Subcutaneous adipose tissue (tissue), 4 donors: ENCODE measurements around the gene BSPH1. TPM values are rescaled to one million over a fixed set of nuclear protein-coding genes. Genes with fewer than 3 reads are reported as not detected.

Experiments used
- total RNA-seq, 4 donors: library from RNA; depleted of rRNA; stranded (reverse); fragments of >200 nt; gene quantifications; one replicate each; pipeline ENCODE4 v1.1.0, GENCODE V29; 2016
- TF ChIP-seq, protein P1 (sequence below): fragments of 450-650 bp; IDR thresholded peaks from one replicate; pipeline ENCODE4 v1.5.1; 2016; ENCODE audit warnings: low read depth, mild to moderate bottlenecking, control low read depth, antibody characterized with exemption, moderate library complexity

BSPH1 gene, protein sequence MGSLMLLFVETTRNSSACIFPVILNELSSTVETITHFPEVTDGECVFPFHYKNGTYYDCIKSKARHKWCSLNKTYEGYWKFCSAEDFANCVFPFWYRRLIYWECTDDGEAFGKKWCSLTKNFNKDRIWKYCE
- total RNA-seq = not detected

DNA sequence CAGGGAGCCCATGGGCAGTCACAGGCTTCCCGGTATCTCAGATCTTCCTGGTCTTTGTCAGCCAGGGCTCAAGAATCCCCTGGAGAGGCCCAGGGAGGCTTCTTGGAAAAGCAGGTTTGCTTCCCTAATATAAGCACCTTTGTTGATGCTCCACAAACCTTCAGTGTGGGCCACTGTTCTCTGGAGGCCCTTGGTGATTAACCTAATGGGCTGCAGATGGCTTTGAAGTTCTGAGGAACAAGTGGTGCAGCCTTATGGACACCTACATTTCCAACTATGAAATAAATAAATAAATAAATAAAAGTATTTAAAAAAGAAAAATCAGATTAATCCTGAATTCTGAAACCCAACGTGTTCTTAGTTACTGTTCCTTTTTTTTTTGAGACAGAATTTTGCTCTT, at the start of gene BSPH1:
Gene BSPH1, minus strand, starts transcription at position 101 of the 400 bp plus-strand sequence. Its CDS starts 89 bp downstream, at position 12.
- TF ChIP-seq, protein P1, sequence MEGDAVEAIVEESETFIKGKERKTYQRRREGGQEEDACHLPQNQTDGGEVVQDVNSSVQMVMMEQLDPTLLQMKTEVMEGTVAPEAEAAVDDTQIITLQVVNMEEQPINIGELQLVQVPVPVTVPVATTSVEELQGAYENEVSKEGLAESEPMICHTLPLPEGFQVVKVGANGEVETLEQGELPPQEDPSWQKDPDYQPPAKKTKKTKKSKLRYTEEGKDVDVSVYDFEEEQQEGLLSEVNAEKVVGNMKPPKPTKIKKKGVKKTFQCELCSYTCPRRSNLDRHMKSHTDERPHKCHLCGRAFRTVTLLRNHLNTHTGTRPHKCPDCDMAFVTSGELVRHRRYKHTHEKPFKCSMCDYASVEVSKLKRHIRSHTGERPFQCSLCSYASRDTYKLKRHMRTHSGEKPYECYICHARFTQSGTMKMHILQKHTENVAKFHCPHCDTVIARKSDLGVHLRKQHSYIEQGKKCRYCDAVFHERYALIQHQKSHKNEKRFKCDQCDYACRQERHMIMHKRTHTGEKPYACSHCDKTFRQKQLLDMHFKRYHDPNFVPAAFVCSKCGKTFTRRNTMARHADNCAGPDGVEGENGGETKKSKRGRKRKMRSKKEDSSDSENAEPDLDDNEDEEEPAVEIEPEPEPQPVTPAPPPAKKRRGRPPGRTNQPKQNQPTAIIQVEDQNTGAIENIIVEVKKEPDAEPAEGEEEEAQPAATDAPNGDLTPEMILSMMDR = no peak

DNA sequence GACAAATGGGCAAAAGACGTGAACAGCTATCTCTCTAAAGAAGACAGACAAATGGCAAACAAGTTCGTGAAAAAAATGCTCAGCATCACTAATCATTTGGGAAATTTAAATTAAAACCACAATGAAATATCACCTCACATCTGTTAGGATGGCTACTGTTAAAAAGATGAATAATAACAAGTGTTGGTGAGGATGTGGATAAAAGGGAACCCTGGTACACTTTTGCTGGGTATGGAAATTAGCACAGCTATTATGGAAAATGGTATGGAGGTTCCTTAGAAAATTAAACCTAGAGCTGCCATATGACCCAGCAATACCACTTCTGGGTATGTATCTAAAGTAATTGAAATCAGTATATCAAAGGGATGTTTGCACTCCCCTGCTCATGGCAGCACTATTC, 44.8 kb upstream of the BSPH1 start:
- TF ChIP-seq, protein P1 = no peak

DNA sequence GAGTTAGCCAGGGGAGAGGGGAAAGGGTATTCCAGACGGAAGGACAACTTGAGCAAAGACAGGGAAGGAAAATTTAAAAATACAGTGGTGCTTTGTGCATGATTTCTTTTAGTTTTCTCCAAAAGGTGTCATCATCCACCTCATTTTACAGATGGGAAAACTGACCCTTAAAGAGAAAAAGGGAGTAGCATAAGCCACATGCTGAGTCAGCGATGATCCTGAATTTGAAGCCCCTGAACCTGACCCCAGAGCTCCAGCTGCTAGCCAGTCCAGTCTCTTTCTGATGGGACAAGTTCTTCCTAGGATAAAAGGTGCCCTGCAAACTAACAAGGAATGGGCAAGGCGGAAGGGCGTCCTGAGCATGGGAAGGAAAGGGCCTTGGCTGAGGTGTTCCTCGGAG, 41.6 kb upstream of the BSPH1 start:
- TF ChIP-seq, protein P1 = no peak

DNA sequence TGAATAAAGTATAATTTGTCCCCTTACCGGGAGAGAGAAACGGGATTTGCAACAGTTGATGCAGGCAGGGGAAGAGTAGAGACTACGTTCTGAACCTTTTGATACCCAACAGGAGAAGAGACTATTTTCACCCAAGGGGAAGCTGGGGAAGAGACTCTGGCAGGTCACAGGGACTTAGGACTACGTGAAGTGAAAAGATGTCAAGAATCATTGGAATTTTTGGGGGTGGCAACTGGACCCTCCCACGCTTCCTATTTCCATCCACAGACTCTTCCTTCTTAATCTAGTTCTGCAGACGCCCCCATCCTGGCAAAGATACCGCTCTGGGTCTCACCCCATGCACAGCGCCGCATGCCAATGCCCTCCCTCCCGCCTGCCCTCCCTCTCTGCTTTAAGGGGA, 38.1 kb upstream of the BSPH1 start:
- TF ChIP-seq, protein P1 = no peak

DNA sequence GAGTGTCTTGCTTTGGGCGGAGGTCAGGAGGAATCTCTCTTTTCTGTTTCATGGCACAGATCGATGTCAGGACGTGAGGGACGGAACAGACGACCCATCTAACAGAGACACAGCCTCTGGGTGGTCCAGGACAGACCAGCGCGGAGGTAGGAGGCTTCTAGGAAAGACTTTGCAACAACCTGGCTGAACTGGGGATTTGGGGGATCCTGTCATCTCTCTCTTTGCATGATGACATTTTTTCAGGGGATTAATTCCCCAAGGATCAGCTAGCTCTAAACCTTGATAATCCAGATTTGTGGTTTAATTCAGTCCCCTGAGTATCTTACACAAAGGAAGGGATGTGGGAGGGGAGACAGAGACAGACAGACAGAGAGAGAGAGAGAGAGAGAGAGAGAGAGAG, 37.5 kb upstream of the BSPH1 start:
- TF ChIP-seq, protein P1 = no peak

DNA sequence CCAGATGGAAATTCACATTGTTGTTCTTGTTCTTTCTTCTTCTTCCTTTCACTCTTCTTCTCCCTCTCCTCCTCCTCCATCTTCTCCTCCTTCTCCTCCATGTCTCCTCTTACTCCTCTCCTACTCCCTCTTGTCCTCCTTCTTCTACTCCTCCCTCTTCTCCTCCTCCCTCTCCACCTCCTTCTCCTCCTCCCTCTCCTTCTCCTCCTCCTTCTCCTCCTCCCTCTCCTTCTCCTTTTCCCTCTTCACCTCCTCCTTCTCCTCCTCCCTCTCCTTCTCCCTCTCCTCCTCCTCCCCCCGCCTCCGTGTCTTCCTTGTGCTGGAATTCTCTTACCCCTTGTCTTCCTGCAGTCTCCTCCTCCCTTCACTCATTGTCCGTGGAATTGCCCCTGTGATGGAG, 33.5 kb upstream of the BSPH1 start:
- TF ChIP-seq, protein P1 = no peak

DNA sequence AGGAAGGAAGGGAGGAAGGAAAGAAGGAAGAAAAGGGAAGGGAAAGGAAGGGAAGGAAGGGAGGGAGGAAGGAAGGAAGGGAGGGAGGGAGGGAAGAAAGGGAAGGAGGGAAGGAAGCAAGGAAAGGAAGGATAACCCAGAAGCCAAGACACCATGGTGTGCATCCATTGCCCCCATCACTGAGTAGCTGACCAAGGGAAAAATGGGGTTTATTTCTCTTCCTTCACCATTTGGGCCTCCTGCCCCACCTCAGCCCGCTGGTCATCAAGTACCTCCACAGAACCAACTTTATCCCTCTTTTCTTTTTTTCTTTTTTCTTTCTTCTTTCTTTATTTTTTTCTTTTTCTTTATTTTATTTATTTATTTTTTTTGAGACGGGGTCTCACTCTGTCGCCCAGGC, 31.5 kb upstream of the BSPH1 start:
- TF ChIP-seq, protein P1 = no peak
